SK-N-SH (cell line): ENCODE data around the gene CHMP6. TPM values are rescaled to one million over a fixed set of nuclear protein-coding genes. Genes with fewer than 3 reads are reported as not detected.

Experiments
- CTCF ChIA-PET: fragments of 300-600, 350-600 bp; formaldehyde crosslinking; extraction: SDS; loops from one replicate; lab custom pipeline; 2021; lab: Yijun Ruan, JAX
- POLR2A ChIA-PET: fragments of 350-600 bp; sonication (Branson Sonifier 250); formaldehyde crosslinking; extraction: SDS; loops from one replicate; lab custom pipeline; 2020; ENCODE audit warnings: antibody characterized with exemption, inconsistent platforms; lab: Yijun Ruan, JAX
- DNase-seq: peaks from one replicate; pipeline ENCODE4 v3.0.0; 2012
- H2AFZ ChIP-seq: fragments of 200-600 bp; sonication (generic); 2 replicates; pipeline ENCODE4 v1.8.1; 2016; ENCODE audit warnings: antibody characterized with exemption, mild to moderate bottlenecking, low read depth
- H3F3A ChIP-seq: fragments of 200-600 bp; sonication (generic); replicated peaks from 2 replicates; pipeline ENCODE3; 2016; ENCODE audit warnings: antibody characterized with exemption, mild to moderate bottlenecking; ENCODE audit not compliant: insufficient read depth
- H3K27ac ChIP-seq, 2 experiments: fragments of 200-500 bp in 1 of 2; fragments of 200-600 bp in 1 of 2; sonication (Bioruptor generic) in 1 of 2; sonication (generic), shearing (Covaris generic) in 1 of 2; 2 replicates each; pipeline versions ENCODE4 v1.5.1 to v1.6.1; 2014 to 2016; ENCODE audit warnings: low read depth in 2 of 2, inconsistent platforms in 1 of 2, low read length in 1 of 2, mild to moderate bottlenecking in 1 of 2, mixed read lengths in 1 of 2
- H3K27me3 ChIP-seq: fragments of 200-600 bp; sonication (generic), shearing (Covaris generic); 2 replicates; pipeline ENCODE4 v1.6.1; 2016; ENCODE audit warnings: mixed run types; ENCODE audit not compliant: insufficient read depth
- H3K36me3 ChIP-seq, 2 experiments: fragments of 200-500 bp in 1 of 2; fragments of 200-600 bp in 1 of 2; sonication (Bioruptor generic) in 1 of 2; sonication (generic) in 1 of 2; replicated peaks in 1 of 2; 2 replicates each; pipeline versions ENCODE3 to v1.5.1; 2014 to 2016; ENCODE audit warnings: low read length in 1 of 2, mild to moderate bottlenecking in 1 of 2; ENCODE audit not compliant: insufficient read depth in 2 of 2, control insufficient read depth in 1 of 2
- H3K4me1 ChIP-seq, 2 experiments: fragments of 200-500 bp in 1 of 2; fragments of 200-600 bp in 1 of 2; sonication (Bioruptor generic) in 1 of 2; sonication (generic), shearing (Covaris generic) in 1 of 2; 2 replicates each; pipeline versions ENCODE4 v1.5.1 to v1.6.1; 2014 to 2016; ENCODE audit warnings: low read depth in 1 of 2, low read length in 1 of 2, mixed run types in 1 of 2; ENCODE audit not compliant: insufficient read depth in 2 of 2, control insufficient read depth in 1 of 2
- H3K4me2 ChIP-seq: fragments of 200-600 bp; sonication (generic), shearing (Covaris generic); 2 replicates; pipeline ENCODE4 v1.6.1; 2017; ENCODE audit warnings: mixed run types
- H3K4me3 ChIP-seq, 2 experiments: fragments of 200-500 bp in 1 of 2; fragments of 200-600 bp in 1 of 2; sonication (Bioruptor generic) in 1 of 2; sonication (generic), shearing (Covaris generic) in 1 of 2; 2 replicates each; pipeline versions ENCODE4 v1.5.1 to v1.8.1; 2014 to 2016; ENCODE audit warnings: low read depth in 2 of 2, inconsistent platforms in 1 of 2, low read length in 1 of 2, mild to moderate bottlenecking in 1 of 2, mixed read lengths in 1 of 2, moderate library complexity in 1 of 2
- H3K79me2 ChIP-seq: fragments of 200-600 bp; sonication (generic); 2 replicates; pipeline ENCODE4 v1.8.1; 2017; ENCODE audit warnings: mild to moderate bottlenecking; ENCODE audit not compliant: insufficient read depth
- H3K9ac ChIP-seq: fragments of 200-600 bp; sonication (generic); 2 replicates; pipeline ENCODE4 v1.6.1; 2017; ENCODE audit warnings: mixed run types
- H3K9me2 ChIP-seq: fragments of 200-600 bp; sonication (generic); 2 replicates; pipeline ENCODE4 v1.6.1; 2017; ENCODE audit warnings: mixed run types
- H3K9me3 ChIP-seq: fragments of 200-600 bp; sonication (generic); 2 replicates; pipeline ENCODE4 v1.6.1; 2017; ENCODE audit warnings: mixed run types, mild to moderate bottlenecking, moderate library complexity
- H4K20me1 ChIP-seq: fragments of 200-600 bp; sonication (generic); 2 replicates; pipeline ENCODE4 v1.6.1; 2017; ENCODE audit warnings: mild to moderate bottlenecking, mixed run types; ENCODE audit not compliant: insufficient read depth
- CHD2 ChIP-seq: fragments of 150-350 bp; IDR thresholded peaks from 2 replicates; pipeline ENCODE4 v1.6.1; 2018; ENCODE audit warnings: low read length; ENCODE audit not compliant: partially characterized antibody
- CTCF ChIP-seq: fragments of 200-600 bp; sonication (generic); IDR thresholded peaks from 2 replicates; pipeline ENCODE4 v1.6.1; 2017; ENCODE audit warnings: antibody characterized with exemption, mild to moderate bottlenecking, moderate library complexity
- ELF1 ChIP-seq: IDR thresholded peaks from 2 replicates; pipeline ENCODE4 v1.4.0; 2012
- EP300 ChIP-seq, 2 experiments: IDR thresholded peaks; 2 replicates each; pipeline versions ENCODE4 v1.4.0 to v1.6.1; 2012; ENCODE audit warnings: borderline replicate concordance in 1 of 2, low read depth in 1 of 2, low read length in 1 of 2
- EZH2phosphoT487 ChIP-seq: fragments of 200-600 bp; sonication (generic); IDR thresholded peaks from 2 replicates; pipeline ENCODE4 v1.6.1; 2017; ENCODE audit warnings: low read depth, mixed run types, mild to moderate bottlenecking, antibody characterized with exemption, moderate library complexity, borderline replicate concordance
- FOXM1 ChIP-seq: IDR thresholded peaks from 2 replicates; pipeline ENCODE4 v1.4.0; 2012; ENCODE audit warnings: low read depth, mild to moderate bottlenecking
- IRF3 ChIP-seq: fragments of 150-350 bp; IDR thresholded peaks from 2 replicates; pipeline ENCODE4 v1.6.1; 2016; ENCODE audit warnings: mild to moderate bottlenecking, low read depth, low read length
- JUND ChIP-seq: IDR thresholded peaks from 2 replicates; pipeline ENCODE4 v1.4.0; 2012
- MAX ChIP-seq: IDR thresholded peaks from 2 replicates; pipeline ENCODE4 v1.4.0; 2012; ENCODE audit warnings: low read depth
- MXI1 ChIP-seq: IDR thresholded peaks from 2 replicates; pipeline ENCODE4 v1.6.1; 2012; ENCODE audit warnings: mild to moderate bottlenecking, low read depth, low read length, improper control_type of control experiment
- NFIC ChIP-seq: IDR thresholded peaks from 2 replicates; pipeline ENCODE4 v1.4.0; 2012; ENCODE audit warnings: borderline replicate concordance
- NRF1 ChIP-seq: IDR thresholded peaks from 2 replicates; pipeline ENCODE4 v1.6.1; 2012; ENCODE audit warnings: low read depth, mild to moderate bottlenecking, low read length
- PBX3 ChIP-seq: IDR thresholded peaks from 2 replicates; pipeline ENCODE4; 2012
- POLR2AphosphoS5 ChIP-seq: IDR thresholded peaks from 2 replicates; pipeline ENCODE4 v1.6.1; 2012; ENCODE audit warnings: low read depth, low read length
- RFX5 ChIP-seq: IDR thresholded peaks from 2 replicates; pipeline ENCODE4 v1.6.1; 2012; ENCODE audit warnings: mild to moderate bottlenecking, improper control_type of control experiment, low read length
- SMC3 ChIP-seq: IDR thresholded peaks from 2 replicates; pipeline ENCODE4 v1.6.1; 2012; ENCODE audit warnings: low read depth, low read length, improper control_type of control experiment
- YY1 ChIP-seq: IDR thresholded peaks from 2 replicates; pipeline ENCODE4 v1.4.0; 2012; ENCODE audit warnings: low read depth, mild to moderate bottlenecking
- ZBTB33 ChIP-seq: IDR thresholded peaks from 2 replicates; pipeline ENCODE4 v1.4.0; 2012; ENCODE audit warnings: low read depth, borderline replicate concordance
- WGBS: methylation state at CpG from one replicate; pipeline ENCODE4 v1.1.6; 2017; ENCODE audit warnings: low lambda C conversion rate; 5-methylcytosine and 5-hydroxymethylcytosine counted together
- polyA plus RNA-seq, 3 experiments: library from polyadenylated mRNA; depleted of rRNA; stranded (reverse); fragments of >200 nt; gene quantifications; 2 replicates each; pipeline ENCODE4 v1.2.3, GENCODE V29; 2012

The CHMP6 gene
- polyA plus RNA-seq, 1 of the 3 experiments (the other 2 are of a cell fraction) = 44.1 TPM

GRCh38 chr17:81042606-81043005 is 51.0 kb downstream of the CHMP6 start:
- Histone ChIP-seq H2AFZ (no peak overlapping the region), H3K4me2 (no peak overlapping the region), H3K4me3 (no peak overlapping the region), H3F3A (no peaks in the 10 kb centered on the region), H3K27me3 (no peaks in the 10 kb centered on the region), H3K27ac (no peak overlapping the region), H3K36me3 (no peaks in the 10 kb centered on the region), H3K9ac (no peak overlapping the region), H4K20me1 (peaks cover 59% of the 10 kb centered on the region), H3K9me3 (no peaks in the 10 kb centered on the region), H3K4me1 (peaks cover 31 to 71% of the 10 kb centered on the region in 2 experiments; a peak in 3 of 4 replicates), H3K79me2 (peaks cover 64% of the 10 kb centered on the region; the same call in 1 of the 2 replicates), H3K9me2 (no peaks in the 10 kb centered on the region)
- no peak for TF ChIP-seq IRF3
- no peak for TF ChIP-seq YY1
- TF ChIP-seq FOXM1 = no peak
- no peak for TF ChIP-seq EP300 (IDR thresholded peaks at IDR 0.05; ENCODE audit: borderline replicate concordance in 1 of 2, low read depth in 1 of 2, low read length in 1 of 2)
- no peak for TF ChIP-seq MAX
- TF ChIP-seq SMC3 = no peak
- no peak for TF ChIP-seq EZH2phosphoT487
- no peak for TF ChIP-seq NRF1
- no peak for TF ChIP-seq RFX5
- no peak for TF ChIP-seq POLR2AphosphoS5
- no peak for TF ChIP-seq ELF1
- CTCF ChIA-PET = interaction anchor here (0.8 to 12.5 kb wide), 10 partner anchors 9 to 59 kb away, joined by 3 to 96 read pairs (median 4); no protein-coding TSS in a partner anchor
- 89% methylated on average over 9 of the region's 9 CpGs for WGBS
- POLR2A ChIA-PET = no interaction called here
- peak; percentile 76 for DNase-seq

GRCh38 chr17:81043319-81043724 is 51.7 kb downstream of the CHMP6 start:
- Histone ChIP-seq H3K9me3 (no peaks in the 10 kb centered on the region), H3K4me2 (no peak overlapping the region), H3K4me3 (no peak overlapping the region)
- 89% methylated on average over 6 of the region's 19 CpGs for WGBS
- TF ChIP-seq PBX3 = no peak
- TF ChIP-seq CHD2 = no peak
- no peak for TF ChIP-seq MXI1
- no peak for TF ChIP-seq ELF1
- no peak for TF ChIP-seq POLR2AphosphoS5
- no peak for TF ChIP-seq NFIC
- TF ChIP-seq RFX5 = no peak
- TF ChIP-seq ZBTB33 = no peak
- no peak for TF ChIP-seq JUND
- TF ChIP-seq CTCF = no peak
- TF ChIP-seq, all 33 proteins: peak for 0
- no peak for DNase-seq
- peaks cover 31 to 63% of the 10 kb centered on the region in 2 experiments; a peak in 3 of 4 replicates for H3K4me1 ChIP-seq
- H4K20me1 ChIP-seq = peaks cover 56% of the 10 kb centered on the region
- ChIA-PET CTCF (interaction anchor here (1.0 to 12.5 kb wide), 8 partner anchors 10 to 158 kb away, joined by 3 to 96 read pairs (median 4); no protein-coding TSS in a partner anchor), POLR2A (no interaction called here)
- no peak overlapping the region for H3K27ac ChIP-seq
- peaks cover 56% of the 10 kb centered on the region; the same call in 1 of the 2 replicates for H3K79me2 ChIP-seq
- H3K9ac ChIP-seq = no peak overlapping the region
- no peak overlapping the region for H2AFZ ChIP-seq
- no peaks in the 10 kb centered on the region for H3K36me3 ChIP-seq
- no peaks in the 10 kb centered on the region for H3K27me3 ChIP-seq
- no peaks in the 10 kb centered on the region for H3F3A ChIP-seq
- no peaks in the 10 kb centered on the region for H3K9me2 ChIP-seq
